GM19397 (cell line): ENCODE measurements around the gene PCYT1A.
"Not testable (repeated sequence)": the region's sequence is repeated elsewhere in the genome, so short reads cannot be mapped to it uniquely, and the experiment has no call there.

Experiments
- ATAC-seq: cut with Tn5 transposase; IDR thresholded peaks from one replicate; pipeline ENCODE4 v1.9.1; 2021; ENCODE audit warnings: mild to moderate bottlenecking, moderate library complexity; ENCODE audit not compliant: unreplicated experiment

The PCYT1A gene

DNA sequence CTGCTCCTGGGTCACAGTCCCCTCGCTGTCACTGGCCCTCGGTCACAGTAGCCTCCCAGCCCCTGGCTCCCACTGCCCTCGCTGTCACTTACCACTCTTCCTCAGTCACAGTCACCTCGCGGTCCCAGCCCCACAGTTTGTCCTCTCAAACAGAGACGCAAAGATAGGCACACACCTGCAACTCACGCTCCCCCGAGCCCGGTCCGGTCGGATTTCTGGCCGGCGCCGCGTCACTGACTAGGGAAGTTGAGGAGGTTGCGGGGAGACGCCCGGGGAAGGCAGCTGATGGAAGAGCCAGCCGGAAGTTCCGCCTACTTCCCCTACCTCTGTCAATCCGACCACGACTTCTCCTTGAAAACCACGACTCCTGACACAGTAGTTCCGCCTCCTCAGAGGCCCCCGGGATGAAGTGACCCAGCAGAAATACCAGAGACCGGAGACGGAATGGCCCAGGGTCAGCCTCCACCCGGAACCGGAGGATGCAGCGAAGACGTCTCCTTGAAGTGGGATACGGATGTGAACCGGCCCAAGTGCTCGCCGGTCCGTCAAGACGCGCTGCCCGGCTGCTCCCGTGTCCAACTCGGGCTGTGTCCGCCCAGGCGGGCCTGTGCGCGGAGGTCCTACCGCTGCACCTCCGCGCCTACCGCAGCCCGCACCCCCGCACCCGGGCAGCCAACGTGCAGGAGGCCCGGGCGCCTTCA lies at the start of gene PCYT1A:
Gene PCYT1A (minus strand): TSS at position 287 of the 701 bp plus-strand sequence. CDS start 17,195 bp downstream, outside the sequence.
- ATAC-seq = peak; percentile 89

DNA sequence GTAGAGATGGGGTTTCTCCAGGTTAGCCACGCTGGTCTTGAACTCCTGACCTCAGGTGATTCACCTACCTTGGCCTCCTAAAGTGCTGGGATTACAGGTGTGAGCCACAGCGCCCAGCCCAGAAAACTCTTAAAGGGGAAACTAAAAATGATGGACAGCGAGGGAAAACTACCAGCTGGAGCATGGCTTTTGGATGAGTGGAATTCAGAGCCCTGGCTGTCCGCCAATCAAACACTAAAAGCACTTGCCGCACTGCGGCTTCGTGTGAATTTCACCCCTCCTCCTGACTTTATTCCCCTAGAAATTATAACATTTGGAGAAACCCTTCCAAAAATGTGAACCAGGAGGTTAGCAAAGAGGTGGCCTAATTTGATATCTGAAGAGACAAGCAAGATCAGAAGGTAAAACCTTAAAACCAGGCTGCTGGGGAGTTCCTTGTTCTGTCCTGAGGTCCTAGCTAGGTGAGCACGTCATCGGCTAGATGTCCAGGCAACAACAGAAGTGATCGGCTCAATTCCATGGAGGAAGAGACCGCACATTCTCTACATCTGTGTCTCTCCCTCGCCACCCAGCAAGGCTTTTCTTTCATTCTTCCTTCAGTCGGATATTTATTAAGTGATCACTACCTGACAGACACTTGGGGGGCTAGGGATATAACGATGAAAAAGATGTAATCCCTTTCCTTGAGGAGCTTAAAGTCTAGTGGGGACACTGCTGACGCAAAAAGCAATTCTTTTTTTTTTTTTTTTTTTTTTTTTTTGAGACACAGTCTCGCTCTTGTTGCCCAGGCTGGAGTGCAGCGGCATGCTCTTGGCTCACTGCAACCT lies 49.0 kb upstream of the PCYT1A start:
- no peak for ATAC-seq

DNA sequence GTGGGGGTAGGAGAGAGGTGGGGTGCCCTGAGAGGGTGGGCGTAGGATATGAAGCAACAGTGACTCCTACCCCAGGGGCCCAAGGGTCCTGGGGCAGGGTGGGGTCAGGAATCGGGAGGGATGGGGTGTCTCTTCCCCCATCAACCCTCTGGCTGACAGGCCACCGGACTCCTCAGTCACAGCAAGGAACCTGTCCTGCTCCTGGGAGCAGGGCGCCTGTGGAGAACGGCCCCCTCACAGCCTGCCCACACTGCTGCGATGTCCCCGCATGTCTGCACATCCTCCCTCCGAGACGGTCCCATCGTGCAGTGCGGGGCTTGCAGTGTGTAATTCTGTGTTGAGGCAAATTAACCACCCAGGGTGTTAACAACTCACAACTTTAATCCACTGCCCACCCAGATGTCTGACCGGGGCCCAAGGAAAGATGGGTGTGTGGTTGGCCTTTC lies 48.0 kb upstream of the PCYT1A start:
- ATAC-seq = no peak

DNA sequence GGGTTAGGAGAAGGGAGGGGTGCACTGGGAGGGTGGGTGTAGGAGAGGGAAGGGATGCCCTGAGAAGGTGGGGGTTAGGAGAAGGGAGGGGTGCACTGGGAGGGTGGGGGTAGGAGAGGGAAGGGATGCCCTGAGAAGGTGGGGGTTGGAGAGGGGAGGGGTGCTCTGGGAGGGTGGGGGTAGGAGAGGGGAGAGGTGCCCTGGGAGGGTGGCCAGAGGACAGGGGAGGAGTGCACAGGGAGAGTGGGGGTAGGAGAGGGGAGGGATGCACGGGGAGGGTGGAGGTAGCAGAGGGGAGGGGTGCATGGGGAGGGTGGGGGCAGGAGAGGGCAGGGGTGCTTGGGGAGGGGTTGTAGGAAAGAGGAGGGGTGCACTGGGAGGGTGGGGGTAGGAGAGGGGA lies 47.5 kb upstream of the PCYT1A start:
- ATAC-seq = no peak

DNA sequence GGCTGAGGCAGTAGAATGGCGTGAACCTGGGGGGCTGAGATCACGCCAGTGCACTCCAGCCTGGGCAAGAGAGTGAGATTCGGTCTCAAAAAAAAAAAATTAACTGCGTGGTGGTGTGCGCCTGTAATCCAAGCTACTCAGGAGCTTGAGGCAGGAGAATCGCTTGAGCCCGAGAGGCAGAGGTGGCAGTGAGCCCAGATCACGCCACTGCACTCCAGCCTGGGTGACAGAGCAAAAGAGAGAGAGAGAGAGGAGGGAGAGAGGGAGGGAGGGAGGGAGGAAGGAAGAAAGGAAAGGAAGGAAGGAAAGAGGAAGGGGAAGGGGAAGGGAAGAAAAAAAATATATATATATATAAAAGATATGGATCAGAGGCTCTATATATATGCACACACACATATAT lies 44.6 kb upstream of the PCYT1A start:
- no peak for ATAC-seq

DNA sequence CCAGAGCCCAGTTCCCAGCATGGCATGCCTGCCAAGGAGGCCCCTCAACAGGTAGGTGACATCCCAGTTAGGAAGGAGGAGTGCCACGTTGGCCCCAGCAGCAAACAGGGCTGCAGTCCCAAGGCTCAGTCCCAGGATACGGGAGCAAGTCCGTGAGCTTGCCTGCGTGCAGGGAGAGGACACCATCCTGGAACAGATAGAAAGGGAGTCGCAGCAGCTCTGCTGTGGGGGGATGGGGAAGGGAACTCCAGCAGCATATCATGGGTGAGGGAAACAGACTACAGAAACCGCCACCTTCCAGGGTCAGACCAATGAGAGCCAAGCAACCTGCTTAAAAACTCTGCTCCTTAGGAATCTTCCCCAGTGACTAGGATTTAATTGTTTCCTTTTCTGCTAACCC lies 39.9 kb upstream of the PCYT1A start:
- no peak for ATAC-seq

DNA sequence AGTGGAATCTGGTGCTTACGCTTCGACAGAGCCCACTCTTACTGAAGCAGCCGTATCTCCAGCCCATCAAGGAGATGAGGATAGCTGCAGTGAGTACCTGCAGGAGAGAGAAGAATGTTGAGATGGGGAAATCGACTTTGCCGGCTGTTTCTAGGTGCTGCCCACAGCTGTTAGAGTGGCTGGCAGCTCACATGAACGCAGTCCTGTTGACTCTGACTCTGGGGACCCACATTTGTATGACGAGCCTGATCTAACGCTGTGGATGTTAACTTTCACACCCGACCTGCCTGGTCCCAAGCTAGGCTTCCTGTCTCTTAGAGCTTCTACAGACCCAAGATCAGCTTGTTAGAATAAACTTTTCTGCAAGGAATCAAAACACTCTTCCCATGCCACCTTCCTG lies 39.4 kb upstream of the PCYT1A start:
- no peak for ATAC-seq

DNA sequence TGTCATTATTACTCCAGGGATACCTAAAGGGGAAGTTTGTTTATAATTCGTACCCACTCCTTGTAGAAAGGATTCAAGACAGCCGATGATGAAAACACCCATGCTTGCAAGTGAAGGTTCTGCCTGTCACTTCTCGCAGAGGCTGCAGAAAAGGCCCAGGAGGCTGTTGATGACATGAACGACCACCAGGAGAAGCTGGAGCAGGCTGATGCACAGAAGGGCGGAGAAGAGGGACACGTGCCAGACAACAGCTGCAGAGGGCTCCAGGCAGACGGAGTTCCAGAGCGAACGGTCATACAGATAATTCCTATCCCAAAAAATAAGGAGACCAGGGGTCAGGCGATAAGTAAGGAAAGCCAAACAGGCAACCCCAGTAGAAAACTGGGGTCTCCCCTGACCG lies 36.2 kb upstream of the PCYT1A start:
- no peak for ATAC-seq

DNA sequence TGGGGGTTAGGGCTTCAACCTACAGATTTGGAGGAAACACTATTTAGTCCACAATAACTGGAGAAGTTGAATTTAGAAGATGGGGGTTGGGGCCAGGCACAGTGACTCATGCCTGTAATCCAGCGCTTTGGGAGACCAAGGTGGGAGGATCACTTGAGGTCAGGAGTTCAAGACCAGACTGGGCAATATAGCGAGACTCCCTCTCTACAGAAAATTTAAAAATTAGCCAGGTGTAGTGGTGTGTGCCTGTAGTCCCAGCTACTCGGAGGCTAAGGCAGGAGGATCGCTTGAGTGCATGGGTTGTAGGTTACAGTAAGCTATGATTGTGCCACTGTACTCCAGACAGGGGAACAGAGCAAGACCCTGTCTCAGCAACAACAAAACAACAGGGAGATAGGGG lies 35.5 kb upstream of the PCYT1A start:
- ATAC-seq = no peak

DNA sequence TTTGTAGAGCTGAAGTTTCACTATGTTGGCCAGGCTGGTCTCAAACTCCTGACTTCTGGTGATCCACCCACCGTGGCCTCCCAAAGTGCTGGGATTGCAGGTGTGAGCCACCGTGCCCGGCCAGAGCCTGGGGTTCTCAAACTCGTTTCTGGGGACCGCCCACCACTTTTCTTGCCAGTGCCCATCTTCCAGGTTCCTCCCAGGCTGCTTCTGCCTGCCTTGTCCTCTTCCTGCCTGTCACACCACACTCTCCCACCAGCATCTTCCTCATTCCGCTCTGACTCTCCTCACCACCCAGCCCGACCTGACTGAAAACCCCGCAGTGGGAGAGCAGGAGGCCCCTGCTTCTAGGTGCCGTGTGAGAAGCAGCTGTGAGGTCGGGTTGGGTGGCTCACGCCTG lies 33.6 kb upstream of the PCYT1A start:
- no peak for ATAC-seq

DNA sequence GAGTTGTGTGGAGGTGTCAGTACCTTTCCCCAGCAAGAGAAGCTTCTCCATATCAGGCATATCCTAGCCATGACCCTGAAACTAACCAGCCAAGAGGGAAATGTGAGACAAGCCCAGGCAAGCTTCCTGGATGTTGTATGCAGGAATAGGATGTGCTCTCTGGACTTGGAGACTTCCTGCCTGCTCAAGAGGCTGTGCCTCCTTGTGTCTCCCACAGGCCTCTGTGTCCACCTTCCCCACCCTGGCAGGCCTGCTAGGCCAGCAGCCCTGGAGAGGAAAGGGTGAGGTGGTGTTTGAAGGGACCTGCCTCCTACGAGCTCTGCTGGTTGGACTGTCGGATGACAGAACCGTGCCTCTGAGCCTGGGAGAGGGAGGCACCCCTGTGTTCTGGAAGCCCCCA lies 32.6 kb upstream of the PCYT1A start:
- ATAC-seq = no peak

DNA sequence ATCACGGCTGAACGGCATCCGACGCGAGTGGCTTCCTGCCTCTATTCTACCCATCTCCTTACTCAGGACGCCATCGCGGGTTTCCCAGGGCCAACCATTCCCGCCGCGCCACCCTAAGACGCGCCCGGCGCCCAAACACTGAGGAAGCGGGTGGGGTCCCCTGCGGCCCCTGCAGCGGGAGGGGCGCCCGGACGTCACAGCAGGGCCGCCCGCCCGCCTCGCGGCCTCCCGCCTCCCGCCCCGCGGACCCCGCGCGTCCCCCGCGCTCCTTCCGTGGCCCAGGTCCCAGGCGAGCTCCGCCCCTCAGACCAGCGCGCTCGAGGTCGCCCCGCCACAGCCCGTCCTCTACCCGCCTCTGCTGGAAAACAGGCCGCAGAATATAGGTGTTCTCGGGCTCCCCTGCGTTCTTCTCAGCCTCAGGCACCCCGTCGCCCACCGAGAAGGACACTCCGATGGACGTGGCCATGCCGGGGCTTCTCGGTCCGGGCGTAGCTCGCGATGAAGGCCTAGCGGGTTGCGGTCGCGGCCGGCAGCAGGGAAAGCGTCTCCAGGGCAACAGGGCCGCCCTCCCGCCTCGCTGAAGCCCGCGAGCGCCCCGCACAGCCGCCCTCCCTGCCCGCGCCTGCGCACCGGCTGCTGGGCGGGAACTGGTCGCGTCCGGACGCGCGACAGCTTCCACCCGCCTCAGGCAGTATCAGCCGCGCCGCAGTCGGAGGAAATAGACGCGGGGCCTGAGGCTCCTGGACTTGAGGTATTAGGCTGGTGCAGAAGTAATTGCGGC lies 30.4 kb upstream of the PCYT1A start, which contains the start of gene DYNLT2B:
Gene DYNLT2B (minus strand): TSS at position 554 of the 781 bp plus-strand sequence. CDS start 88 bp downstream, at position 466.
- ATAC-seq = peak; percentile 90

DNA sequence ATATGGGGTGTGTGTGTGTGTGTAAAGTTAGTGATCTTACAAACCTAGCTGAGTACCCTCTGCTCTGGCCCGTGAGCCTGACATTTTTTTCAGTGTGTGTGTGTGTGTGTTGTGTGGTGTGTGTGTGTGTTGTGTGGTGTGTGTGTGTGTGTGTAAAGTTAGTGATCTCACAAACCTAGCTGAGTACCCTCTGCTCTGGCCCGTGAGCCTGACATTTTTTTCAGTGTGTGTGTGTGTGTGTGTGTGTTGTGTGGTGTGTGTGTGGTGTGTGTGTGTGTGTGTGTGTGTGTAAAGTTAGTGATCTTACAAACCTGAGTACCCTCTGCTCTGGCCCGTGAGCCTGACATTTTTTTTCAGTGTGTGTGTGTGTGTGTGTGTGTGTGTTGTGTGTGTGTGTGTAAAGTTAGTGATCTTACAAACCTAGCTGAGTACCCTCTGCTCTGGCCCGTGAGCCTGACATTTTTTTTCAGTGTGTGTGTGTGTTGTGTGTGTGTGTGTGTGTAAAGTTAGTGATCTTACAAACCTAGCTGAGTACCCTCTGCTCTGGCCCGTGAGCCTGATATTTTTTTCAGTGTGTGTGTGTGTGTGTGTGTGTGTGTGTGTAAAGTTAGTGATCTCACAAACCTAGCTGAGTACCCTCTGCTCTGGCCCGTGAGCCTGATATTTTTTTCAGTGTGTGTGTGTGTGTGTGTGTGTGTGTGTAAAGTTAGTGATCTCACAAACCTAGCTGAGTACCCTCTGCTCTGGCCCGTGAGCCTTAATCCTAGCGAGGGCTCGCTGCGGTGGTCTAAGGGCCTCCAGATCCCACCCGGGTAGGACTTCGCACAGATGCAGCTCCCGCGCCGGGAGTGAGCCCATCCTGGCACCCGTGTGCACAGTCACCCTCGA lies 29.5 kb upstream of the PCYT1A start:
- not testable (repeated sequence) for ATAC-seq

DNA sequence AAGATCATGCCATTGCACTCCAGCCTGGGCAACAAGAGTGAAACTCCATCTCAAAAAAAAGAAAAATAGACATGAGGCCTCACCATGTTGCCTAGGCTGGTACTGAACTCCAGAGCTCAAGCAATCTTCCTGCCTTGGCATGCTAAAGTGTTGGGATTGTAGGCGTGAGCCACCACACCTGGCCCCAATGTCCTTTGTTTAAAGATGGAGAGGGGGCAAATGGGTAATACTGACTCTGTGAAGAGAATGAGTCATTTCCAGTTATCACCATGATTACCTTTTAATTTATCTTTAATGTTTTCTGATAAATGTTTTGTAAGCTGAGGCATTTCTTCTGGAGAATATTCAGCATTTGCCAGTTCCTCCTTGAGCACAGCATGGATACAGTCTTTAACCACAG lies 28.3 kb upstream of the PCYT1A start:
- no peak for ATAC-seq

DNA sequence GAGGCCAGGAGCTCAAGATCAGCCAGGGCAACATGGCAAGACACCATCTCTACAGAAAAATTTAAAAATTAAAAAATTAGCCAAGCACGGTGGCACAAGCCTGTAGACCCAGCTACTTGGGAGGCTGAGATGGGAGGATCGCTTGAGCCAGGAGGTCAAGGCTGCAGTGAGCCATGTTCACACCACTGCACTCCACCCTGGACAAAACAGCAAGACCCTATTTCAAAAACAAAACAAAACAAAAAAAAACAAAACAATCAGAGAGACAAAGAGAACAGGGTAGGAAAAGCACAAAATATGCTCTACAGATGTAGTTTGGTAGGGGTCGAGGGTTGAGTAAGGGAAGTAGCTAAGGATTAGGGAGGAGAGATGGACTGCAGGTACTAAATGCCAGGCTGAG lies 27.1 kb upstream of the PCYT1A start:
- no peak for ATAC-seq

DNA sequence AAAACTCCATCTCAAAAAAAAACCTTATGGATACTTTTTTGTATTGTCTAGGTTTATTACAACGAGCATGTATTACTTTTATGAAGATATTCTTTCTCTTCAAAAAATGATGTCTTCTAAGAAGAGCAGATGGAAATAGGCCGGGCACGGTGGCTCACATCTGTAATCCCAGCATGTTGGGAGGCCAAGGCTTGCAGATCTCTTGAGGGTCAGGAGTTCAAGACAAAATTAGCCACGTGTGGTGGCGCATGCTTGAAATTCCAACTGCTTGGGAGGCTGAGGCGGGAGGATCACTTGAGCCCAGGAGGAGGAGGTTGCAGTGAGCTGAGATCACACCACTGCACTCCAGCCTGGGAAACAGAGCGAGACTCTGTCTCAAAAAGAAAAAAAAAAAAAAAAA lies 26.6 kb upstream of the PCYT1A start:
- ATAC-seq = not testable (repeated sequence)

DNA sequence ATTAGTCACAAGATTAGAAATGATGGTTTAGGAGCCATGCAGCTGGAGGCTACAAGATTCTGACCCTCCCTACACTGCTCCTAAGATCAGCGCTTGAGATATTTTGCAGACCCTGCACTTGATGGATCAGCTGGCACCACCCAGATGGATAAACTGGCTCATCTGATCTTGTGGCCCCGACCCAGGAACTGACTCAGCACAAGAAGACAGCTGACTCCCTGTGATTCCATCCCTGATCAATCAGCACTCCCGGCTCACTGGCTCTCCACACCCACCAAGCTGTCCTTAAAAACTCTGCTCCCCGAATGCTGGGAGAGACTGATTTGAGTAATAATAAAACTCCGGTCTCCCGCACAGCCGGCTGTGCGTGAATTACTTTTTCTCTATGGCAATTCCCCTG lies 15.4 kb upstream of the PCYT1A start:
- not testable (repeated sequence) for ATAC-seq

DNA sequence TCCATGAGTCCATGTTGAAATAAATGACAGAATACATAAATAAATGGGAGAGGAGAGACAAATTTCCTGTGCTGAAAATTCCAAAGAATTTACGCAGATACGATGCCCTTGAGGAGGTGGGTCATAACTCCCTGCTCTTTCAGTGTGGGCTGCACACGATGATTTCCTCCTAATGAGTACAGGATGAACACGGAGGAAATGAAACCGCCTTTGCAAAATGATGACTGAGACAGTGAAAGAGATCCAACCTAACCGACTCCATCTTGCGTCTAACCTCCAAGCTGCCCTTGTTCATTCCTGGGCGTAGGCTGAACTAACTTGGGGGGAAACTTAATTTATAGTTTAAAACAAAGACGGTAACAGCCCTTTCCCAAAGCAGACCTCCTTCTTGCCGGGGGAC lies 15.0 kb upstream of the PCYT1A start:
- ATAC-seq = not testable (repeated sequence)

DNA sequence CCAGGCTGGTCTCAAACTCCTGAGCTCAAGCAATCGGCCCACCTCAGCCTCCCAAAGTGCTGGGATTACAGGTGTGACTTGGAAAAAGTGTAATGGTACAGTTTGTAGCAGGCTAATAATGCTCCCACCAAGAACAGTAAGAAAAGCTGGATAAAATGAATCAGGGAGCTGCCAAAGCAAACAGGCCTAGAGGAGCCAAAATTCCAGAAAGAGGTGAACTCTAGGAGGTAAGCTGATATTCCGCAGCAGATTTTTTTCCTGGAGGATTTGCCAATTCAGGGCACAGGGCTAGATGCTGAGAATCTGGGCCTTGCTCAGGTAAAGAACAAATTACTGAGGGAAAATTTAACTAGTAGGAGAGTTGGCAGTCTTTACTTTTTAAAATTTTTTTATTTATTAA lies 11.0 kb upstream of the PCYT1A start:
- ATAC-seq = no peak

DNA sequence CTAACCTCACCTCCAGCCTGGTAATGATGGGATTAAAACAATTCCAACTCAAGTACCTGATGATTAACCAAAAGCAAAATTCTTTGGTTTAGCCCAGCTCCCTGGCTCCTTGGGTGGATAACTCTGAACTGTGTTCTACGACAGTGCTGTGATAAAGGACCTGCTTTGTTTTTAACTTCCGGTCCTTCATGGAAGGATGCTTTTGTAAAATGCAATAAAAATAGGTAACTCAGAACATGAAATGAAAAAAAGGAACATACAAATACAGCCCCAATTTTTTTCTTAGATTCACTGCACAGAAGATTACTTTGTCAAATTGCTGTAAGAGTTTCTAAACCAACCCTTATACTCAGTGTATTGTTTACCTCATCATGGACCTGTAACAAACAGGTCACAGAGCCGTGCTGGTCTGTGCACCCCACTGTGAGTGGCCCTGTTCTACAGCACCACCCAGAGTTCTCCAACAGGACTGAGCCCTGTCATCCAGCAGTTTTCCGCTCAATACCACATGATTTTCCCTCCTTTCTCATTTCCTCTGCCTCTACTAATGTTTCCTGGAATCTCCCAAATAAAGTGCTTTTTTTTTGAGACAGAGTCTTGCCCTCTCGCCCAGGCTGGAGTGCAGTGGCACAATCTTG lies 4.9 kb upstream of the PCYT1A start:
- no peak for ATAC-seq
